HG02763 (cell line): ENCODE results near the gene SAA2.
"Not testable (repeated sequence)": the region's sequence is repeated elsewhere in the genome, so short reads cannot be mapped to it uniquely, and the experiment has no call there.

ENCODE experiments used
- ATAC-seq: cut with Tn5 transposase; IDR thresholded peaks from one replicate; pipeline ENCODE4 v1.9.1; 2021; ENCODE audit warnings: mild to moderate bottlenecking, moderate library complexity; ENCODE audit not compliant: unreplicated experiment

SAA2 gene

DNA sequence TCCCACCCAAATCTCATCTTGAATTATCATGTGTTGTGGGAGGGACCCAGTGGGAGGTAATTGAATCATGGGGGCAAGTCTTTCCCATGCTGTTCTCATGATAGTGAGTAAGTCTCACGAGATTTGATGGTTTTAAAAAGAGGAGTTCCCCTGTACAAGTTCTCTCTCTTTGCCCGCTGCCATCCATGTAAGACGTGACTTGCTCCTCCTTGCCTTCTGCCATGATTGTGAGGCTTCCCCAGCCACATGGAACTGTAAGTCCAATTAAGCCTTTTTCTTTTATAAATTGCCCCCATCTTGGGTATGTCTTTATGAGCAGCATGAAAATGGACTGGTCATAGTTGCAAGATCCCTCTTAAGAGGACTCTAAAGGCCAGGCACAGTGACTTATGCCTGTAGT, 50.7 kb downstream of the SAA2 start:
- ATAC-seq = not testable (repeated sequence)

DNA sequence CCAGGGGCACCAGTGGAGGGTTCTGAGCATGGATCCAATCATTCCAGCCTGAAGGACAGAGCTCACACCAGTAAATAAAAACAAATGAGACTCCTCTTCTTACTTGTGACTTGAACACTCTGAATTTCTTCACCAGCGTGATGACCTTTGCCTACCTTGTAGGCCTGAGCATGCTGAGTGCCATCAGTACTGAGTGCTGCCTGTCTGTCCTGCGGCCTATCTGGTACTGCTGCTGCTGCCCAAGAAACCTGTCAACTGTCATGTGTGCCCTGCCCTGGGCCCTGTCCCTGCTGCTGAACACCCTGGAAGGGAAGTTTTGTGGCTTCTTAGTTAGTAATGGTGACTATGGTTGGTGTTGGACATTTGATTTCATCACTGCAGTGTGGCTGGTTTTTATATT, 51.9 kb downstream of the SAA2 start:
- ATAC-seq = no peak
